ENCODE measurements around the gene RABGAP1. TPM values are rescaled to one million over a fixed set of nuclear protein-coding genes. Genes with fewer than 3 reads are reported as not detected.

Gene RABGAP1
- polyA plus RNA-seq, 1 donor from 2014 or later, result 67.8 TPM

DNA sequence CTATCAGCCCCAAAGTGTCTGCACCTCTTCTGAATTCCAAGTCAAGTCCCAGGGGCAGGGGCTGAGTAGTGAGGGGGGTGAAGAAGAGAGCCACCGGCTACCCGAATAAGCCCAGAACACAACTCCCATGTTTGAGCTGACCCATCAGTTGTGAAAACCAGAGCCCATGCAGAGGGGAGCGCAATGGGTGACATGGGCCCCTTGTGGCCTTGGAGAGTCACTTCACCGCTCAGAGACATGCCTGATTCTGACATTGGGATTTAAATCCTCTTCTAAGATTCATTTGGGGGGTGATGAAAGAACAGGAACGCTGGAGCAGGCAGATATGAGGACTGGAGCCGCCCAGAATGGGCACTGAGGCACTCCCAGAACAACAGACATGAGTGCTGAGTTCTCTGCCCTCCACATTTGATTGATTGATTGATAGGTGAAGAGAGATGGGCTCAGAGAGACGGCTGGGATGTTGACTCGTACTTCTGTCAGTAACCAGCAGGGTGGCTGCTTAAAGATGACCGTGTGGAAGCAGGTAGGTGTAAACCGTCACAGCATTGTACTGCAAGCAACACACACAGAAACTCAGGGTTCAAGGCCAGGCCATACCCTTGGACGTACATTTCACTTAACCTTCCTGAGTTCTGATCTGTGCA, 166.9 kb downstream of the RABGAP1 start:
- no peaks in the 10 kb centered on the region for H3K36me3 ChIP-seq (ENCODE audit: insufficient read depth, low read length)
- no peaks in the 10 kb centered on the region for H3K9me2 ChIP-seq (ENCODE audit: insufficient read depth, low read length)
- H2AFZ ChIP-seq (ENCODE audit: low read depth, low read length), result no peak overlapping the region
- H3F3A ChIP-seq (ENCODE audit: insufficient read depth, low read length, poor library complexity, severe bottlenecking), result no peaks in the 10 kb centered on the region
- H3K4me3 ChIP-seq (ENCODE audit: low read length), result no peak overlapping the region
- TF ChIP-seq POLR2AphosphoS5 (IDR thresholded peaks at IDR 0.05), result no peak
- TF ChIP-seq RAD21 (conservative IDR thresholded peaks at IDR 0.05), result no peak
- TF ChIP-seq TAF1 (IDR thresholded peaks at IDR 0.05; ENCODE audit: low read depth), result no peak
- TF ChIP-seq EZH2 (IDR thresholded peaks at IDR 0.05; ENCODE audit: borderline replicate concordance, insufficient read depth, low read length, poor library complexity, severe bottlenecking), result no peak
- no peak for TF ChIP-seq EP300 (conservative IDR thresholded peaks at IDR 0.05; ENCODE audit: poor library complexity, severe bottlenecking)
- TF ChIP-seq SMC3 (conservative IDR thresholded peaks at IDR 0.05; ENCODE audit: poor library complexity), result no peak
- TF ChIP-seq MXI1 (conservative IDR thresholded peaks at IDR 0.05; ENCODE audit: poor library complexity, severe bottlenecking), result no peak
- no peak overlapping the region for H3K4me2 ChIP-seq (ENCODE audit: low read length)
- peaks cover 4% of the 10 kb centered on the region for H4K20me1 ChIP-seq (ENCODE audit: insufficient read depth)
- H3K9me3 ChIP-seq (ENCODE audit: low read length), result no peaks in the 10 kb centered on the region
- no peaks in the 10 kb centered on the region for H3K79me2 ChIP-seq (replicated peaks; ENCODE audit: insufficient read depth, low read length)
- H3K9ac ChIP-seq (ENCODE audit: low read length), result no peak overlapping the region
- H3K27me3 ChIP-seq (ENCODE audit: insufficient read depth, low read depth, low read length), result no peaks in the 10 kb centered on the region
- H3K27ac ChIP-seq (ENCODE audit: low read length), result no peak overlapping the region

DNA sequence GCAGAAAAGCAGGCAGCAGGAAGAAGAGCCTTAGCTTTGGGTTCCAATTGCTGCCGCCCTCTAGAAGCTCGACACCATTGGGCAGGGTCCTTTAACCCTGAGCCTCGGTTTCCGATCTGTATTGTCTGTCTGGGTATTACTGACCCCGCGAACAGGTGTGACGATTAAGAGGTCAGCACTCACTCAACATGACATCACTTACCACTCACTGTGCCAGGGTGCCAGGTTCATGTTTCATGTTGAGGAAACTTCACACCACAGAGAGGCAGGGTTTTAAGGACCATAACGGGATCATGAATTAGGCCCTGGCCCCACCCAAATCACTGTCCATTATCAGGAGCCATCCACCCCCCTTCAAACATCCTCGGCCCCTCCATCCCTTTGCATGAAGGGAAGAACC, 168.2 kb downstream of the RABGAP1 start:
- TF ChIP-seq EP300 (conservative IDR thresholded peaks at IDR 0.05; ENCODE audit: poor library complexity, severe bottlenecking) (no peak), RAD21 (conservative IDR thresholded peaks at IDR 0.05) (no peak)
- no peak overlapping the region for H3K4me2 ChIP-seq (ENCODE audit: low read length)
- H3K4me3 ChIP-seq (ENCODE audit: low read length), result no peak overlapping the region
- H3K9me2 ChIP-seq (ENCODE audit: insufficient read depth, low read length), result no peaks in the 10 kb centered on the region
- no peaks in the 10 kb centered on the region for H3K9me3 ChIP-seq (ENCODE audit: low read length)
- H2AFZ ChIP-seq (ENCODE audit: low read depth, low read length), result no peak overlapping the region
- H3K9ac ChIP-seq (ENCODE audit: low read length), result no peak overlapping the region
- peaks cover 4% of the 10 kb centered on the region for H4K20me1 ChIP-seq (ENCODE audit: insufficient read depth)
- H3K27me3 ChIP-seq (ENCODE audit: insufficient read depth, low read depth, low read length), result no peaks in the 10 kb centered on the region
- H3K36me3 ChIP-seq (ENCODE audit: insufficient read depth, low read length), result no peaks in the 10 kb centered on the region
- no peak overlapping the region for H3K27ac ChIP-seq (ENCODE audit: low read length)
- H3F3A ChIP-seq (ENCODE audit: insufficient read depth, low read length, poor library complexity, severe bottlenecking), result no peaks in the 10 kb centered on the region
- no peaks in the 10 kb centered on the region for H3K79me2 ChIP-seq (replicated peaks; ENCODE audit: insufficient read depth, low read length)

DNA sequence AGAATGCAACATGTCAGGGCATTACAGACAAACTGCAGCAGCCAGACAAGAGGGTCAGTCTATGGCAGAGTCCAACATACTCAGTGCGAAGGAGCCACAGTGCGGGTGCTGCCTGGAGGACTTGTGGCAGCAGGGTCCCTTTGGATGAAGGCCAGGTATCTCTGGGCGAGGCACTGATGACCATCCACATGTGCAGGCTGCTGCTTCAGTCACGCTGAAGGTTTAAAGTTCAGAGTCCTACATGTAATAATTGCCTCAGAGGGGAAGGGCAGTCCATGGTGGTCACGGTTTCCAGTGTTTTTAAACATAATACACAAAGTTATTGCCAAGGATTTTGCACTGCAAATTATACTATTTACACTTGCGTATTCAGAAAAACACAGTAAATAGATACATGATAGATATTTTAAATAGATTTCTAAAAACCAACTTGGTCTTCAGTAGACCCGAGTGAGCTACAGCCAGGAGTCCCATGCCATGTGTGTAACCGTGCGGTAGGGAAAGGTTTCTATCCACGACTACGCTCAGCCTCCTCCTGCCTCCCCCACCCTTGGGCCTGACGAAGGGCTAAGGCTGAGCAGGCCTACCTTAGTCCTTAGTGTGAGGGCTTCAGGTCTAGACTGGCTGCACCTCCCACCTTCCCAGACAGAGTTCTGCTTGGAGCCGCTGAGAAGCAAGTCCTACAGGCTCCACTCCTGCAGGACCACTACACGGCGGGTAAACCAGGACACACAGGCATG, 168.9 kb downstream of the RABGAP1 start:
- H2AFZ ChIP-seq (ENCODE audit: low read depth, low read length), result no peak overlapping the region
- TF ChIP-seq, protein P1, sequence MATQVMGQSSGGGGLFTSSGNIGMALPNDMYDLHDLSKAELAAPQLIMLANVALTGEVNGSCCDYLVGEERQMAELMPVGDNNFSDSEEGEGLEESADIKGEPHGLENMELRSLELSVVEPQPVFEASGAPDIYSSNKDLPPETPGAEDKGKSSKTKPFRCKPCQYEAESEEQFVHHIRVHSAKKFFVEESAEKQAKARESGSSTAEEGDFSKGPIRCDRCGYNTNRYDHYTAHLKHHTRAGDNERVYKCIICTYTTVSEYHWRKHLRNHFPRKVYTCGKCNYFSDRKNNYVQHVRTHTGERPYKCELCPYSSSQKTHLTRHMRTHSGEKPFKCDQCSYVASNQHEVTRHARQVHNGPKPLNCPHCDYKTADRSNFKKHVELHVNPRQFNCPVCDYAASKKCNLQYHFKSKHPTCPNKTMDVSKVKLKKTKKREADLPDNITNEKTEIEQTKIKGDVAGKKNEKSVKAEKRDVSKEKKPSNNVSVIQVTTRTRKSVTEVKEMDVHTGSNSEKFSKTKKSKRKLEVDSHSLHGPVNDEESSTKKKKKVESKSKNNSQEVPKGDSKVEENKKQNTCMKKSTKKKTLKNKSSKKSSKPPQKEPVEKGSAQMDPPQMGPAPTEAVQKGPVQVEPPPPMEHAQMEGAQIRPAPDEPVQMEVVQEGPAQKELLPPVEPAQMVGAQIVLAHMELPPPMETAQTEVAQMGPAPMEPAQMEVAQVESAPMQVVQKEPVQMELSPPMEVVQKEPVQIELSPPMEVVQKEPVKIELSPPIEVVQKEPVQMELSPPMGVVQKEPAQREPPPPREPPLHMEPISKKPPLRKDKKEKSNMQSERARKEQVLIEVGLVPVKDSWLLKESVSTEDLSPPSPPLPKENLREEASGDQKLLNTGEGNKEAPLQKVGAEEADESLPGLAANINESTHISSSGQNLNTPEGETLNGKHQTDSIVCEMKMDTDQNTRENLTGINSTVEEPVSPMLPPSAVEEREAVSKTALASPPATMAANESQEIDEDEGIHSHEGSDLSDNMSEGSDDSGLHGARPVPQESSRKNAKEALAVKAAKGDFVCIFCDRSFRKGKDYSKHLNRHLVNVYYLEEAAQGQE (IDR thresholded peaks at IDR 0.05; ENCODE audit: borderline replicate concordance), result no peak
- TF ChIP-seq EZH2 (IDR thresholded peaks at IDR 0.05; ENCODE audit: borderline replicate concordance, insufficient read depth, low read length, poor library complexity, severe bottlenecking) (no peak), RAD21 (conservative IDR thresholded peaks at IDR 0.05) (no peak), MXI1 (conservative IDR thresholded peaks at IDR 0.05; ENCODE audit: poor library complexity, severe bottlenecking) (no peak), SMC3 (conservative IDR thresholded peaks at IDR 0.05; ENCODE audit: poor library complexity) (no peak)
- H3K36me3 ChIP-seq (ENCODE audit: insufficient read depth, low read length), result no peaks in the 10 kb centered on the region
- H3F3A ChIP-seq (ENCODE audit: insufficient read depth, low read length, poor library complexity, severe bottlenecking), result no peaks in the 10 kb centered on the region
- H3K4me2 ChIP-seq (ENCODE audit: low read length), result no peak overlapping the region
- no peak overlapping the region for H3K27ac ChIP-seq (ENCODE audit: low read length)
- no peaks in the 10 kb centered on the region for H3K9me3 ChIP-seq (ENCODE audit: low read length)
- no peaks in the 10 kb centered on the region for H4K20me1 ChIP-seq (ENCODE audit: insufficient read depth)
- H3K4me3 ChIP-seq (ENCODE audit: low read length), result no peak overlapping the region
- H3K27me3 ChIP-seq (ENCODE audit: insufficient read depth, low read depth, low read length), result no peaks in the 10 kb centered on the region
- no peaks in the 10 kb centered on the region for H3K79me2 ChIP-seq (replicated peaks; ENCODE audit: insufficient read depth, low read length)
- no peak overlapping the region for H3K9ac ChIP-seq (ENCODE audit: low read length)
- H3K9me2 ChIP-seq (ENCODE audit: insufficient read depth, low read length), result no peaks in the 10 kb centered on the region

All from neural cell (in vitro differentiated cells).